WTC11 (cell line): ENCODE results near the gene C6orf136. TPM values are rescaled to one million over a fixed set of nuclear protein-coding genes. Genes with fewer than 3 reads are reported as not detected.

Experiments
- ATAC-seq: fragments of 200-7000 bp; cut with Tn5 transposase; 2 replicates; pipeline ENCODE4 v1.10.0; 2021; ENCODE audit warnings: mild to moderate bottlenecking, moderate library complexity
- CTCF ChIA-PET: fragments of 300-600 bp; sonication (Branson Sonifier 250); formaldehyde crosslinking; loops from one replicate; lab custom pipeline; 2021; ENCODE audit warnings: antibody characterized with exemption; lab: Charles Lee
- POLR2A ChIA-PET: fragments of 350-600 bp; sonication (Branson Sonifier 250); formaldehyde crosslinking; loops from one replicate; lab custom pipeline; 2021; ENCODE audit warnings: antibody characterized with exemption; lab: Charles Lee
- DNase-seq: peaks from one replicate; pipeline ENCODE4 v3.0.0; 2021; ENCODE audit warnings: low spot score
- H3K27ac Mint-ChIP-seq: 2 replicates; pipeline ENCODE4 v1.8.0; 2021; ENCODE audit warnings: mixed read lengths
- H3K27me3 Mint-ChIP-seq: 2 replicates; pipeline ENCODE4 v1.8.0; 2021; ENCODE audit warnings: low read depth, mild to moderate bottlenecking, moderate library complexity, mixed read lengths
- H3K36me3 Mint-ChIP-seq: 2 replicates; pipeline ENCODE4 v1.8.0; 2021; ENCODE audit warnings: mixed read lengths
- H3K4me1 Mint-ChIP-seq: 2 replicates; pipeline ENCODE4 v1.8.0; 2022; ENCODE audit warnings: mixed read lengths
- H3K4me3 Mint-ChIP-seq: 2 replicates; pipeline ENCODE4 v1.8.0; 2021; ENCODE audit warnings: mild to moderate bottlenecking, moderate library complexity, mixed read lengths
- H3K9me3 Mint-ChIP-seq: 2 replicates; pipeline ENCODE4 v1.8.0; 2021; ENCODE audit warnings: mixed read lengths
- ELF4 ChIP-seq: sonication (generic); formaldehyde crosslinking; IDR thresholded peaks from 2 replicates; pipeline ENCODE4 v1.8.1; 2022; ENCODE audit warnings: low read depth, mild to moderate bottlenecking, moderate library complexity, missing genetic modification reagents
- FOXJ3 ChIP-seq: sonication (generic); formaldehyde crosslinking; IDR thresholded peaks from 2 replicates; pipeline ENCODE4 v1.9.0; 2021; ENCODE audit warnings: missing genetic modification reagents, mild to moderate bottlenecking, borderline replicate concordance
- FOXP1 ChIP-seq: sonication (generic); formaldehyde crosslinking; IDR thresholded peaks from 2 replicates; pipeline ENCODE4 v1.8.0; 2022; ENCODE audit warnings: missing genetic modification reagents, mild to moderate bottlenecking, moderate library complexity, borderline replicate concordance
- GTF2I ChIP-seq: fragments of 250-450 bp; sonication (Bioruptor Pico); conservative IDR thresholded peaks from 2 replicates; pipeline ENCODE4 v1.4.0; 2021; ENCODE audit warnings: mild to moderate bottlenecking
- MAX ChIP-seq: sonication (generic); formaldehyde crosslinking; IDR thresholded peaks from 2 replicates; pipeline ENCODE4 v1.8.0; 2022; ENCODE audit warnings: mild to moderate bottlenecking, missing genetic modification reagents
- MYBL2 ChIP-seq: sonication (generic); formaldehyde crosslinking; IDR thresholded peaks from 2 replicates; pipeline ENCODE4 v1.8.1; 2023; ENCODE audit warnings: mild to moderate bottlenecking, moderate library complexity, missing genetic modification reagents
- NFATC4 ChIP-seq: fragments of 250-450 bp; sonication (Bioruptor Pico); IDR thresholded peaks from 2 replicates; pipeline ENCODE4 v1.9.0; 2021; ENCODE audit warnings: mild to moderate bottlenecking
- NFE2L1 ChIP-seq: sonication (generic); formaldehyde crosslinking; IDR thresholded peaks from 2 replicates; pipeline ENCODE4 v1.8.1; 2023; ENCODE audit warnings: missing genetic modification reagents
- NFYB ChIP-seq: sonication (generic); formaldehyde crosslinking; conservative IDR thresholded peaks from 2 replicates; pipeline ENCODE4 v1.8.0; 2022; ENCODE audit warnings: low read depth, missing genetic modification reagents
- OVOL2 ChIP-seq: fragments of 250-450 bp; sonication (Bioruptor Pico); IDR thresholded peaks from 2 replicates; pipeline ENCODE4 v1.9.0; 2021; ENCODE audit warnings: mild to moderate bottlenecking, borderline replicate concordance
- SMAD3 ChIP-seq: sonication (generic); formaldehyde crosslinking; IDR thresholded peaks from 2 replicates; pipeline ENCODE4 v1.8.0; 2022; ENCODE audit warnings: missing genetic modification reagents, mild to moderate bottlenecking, borderline replicate concordance
- SMAD4 ChIP-seq: sonication (generic); formaldehyde crosslinking; IDR thresholded peaks from 2 replicates; pipeline ENCODE4 v1.8.0; 2022; ENCODE audit warnings: mild to moderate bottlenecking, missing genetic modification reagents
- TEAD4 ChIP-seq: sonication (generic); formaldehyde crosslinking; IDR thresholded peaks from 2 replicates; pipeline ENCODE4 v1.8.0; 2022; ENCODE audit warnings: mild to moderate bottlenecking, missing genetic modification reagents
- TP53 ChIP-seq: sonication (generic); formaldehyde crosslinking; IDR thresholded peaks from 2 replicates; pipeline ENCODE4 v1.8.1; 2023; ENCODE audit warnings: mild to moderate bottlenecking, missing genetic modification reagents
- ZNF138 ChIP-seq: sonication (generic); formaldehyde crosslinking; conservative IDR thresholded peaks from 2 replicates; pipeline ENCODE4 v1.8.1; 2022; ENCODE audit warnings: mild to moderate bottlenecking, moderate library complexity, missing genetic modification reagents
- ZNF232 ChIP-seq: sonication (generic); formaldehyde crosslinking; IDR thresholded peaks from 2 replicates; pipeline ENCODE4 v1.8.0; 2022; ENCODE audit warnings: mild to moderate bottlenecking, missing genetic modification reagents
- ZNF396 ChIP-seq: fragments of 250-450 bp; sonication (Bioruptor Pico); IDR thresholded peaks from 2 replicates; pipeline ENCODE4 v1.8.0; 2021; ENCODE audit warnings: mild to moderate bottlenecking, moderate library complexity, borderline replicate concordance
- total RNA-seq: library from RNA; stranded (reverse); gene quantifications from 3 replicates; pipeline ENCODE4 v1.2.3, GENCODE V29; 2021
- TF ChIP-seq, protein P1 (sequence below): fragments of 250-450 bp; sonication (Bioruptor Pico); conservative IDR thresholded peaks from 2 replicates; pipeline ENCODE4 v1.9.0; 2021; ENCODE audit warnings: mild to moderate bottlenecking
- TF ChIP-seq, protein P2 (sequence below): fragments of 200-600 bp; IDR thresholded peaks from 2 replicates; pipeline ENCODE4 v1.8.0; 2022; ENCODE audit warnings: antibody characterized with exemption
- TF ChIP-seq, protein P3 (sequence below): sonication (generic); formaldehyde crosslinking; IDR thresholded peaks from 2 replicates; pipeline ENCODE4 v1.8.1; 2023; ENCODE audit warnings: mild to moderate bottlenecking, missing genetic modification reagents, moderate library complexity
- TF ChIP-seq, protein P4 (sequence below): sonication (generic); formaldehyde crosslinking; IDR thresholded peaks from 2 replicates; pipeline ENCODE4 v1.8.1; 2023; ENCODE audit warnings: mild to moderate bottlenecking, moderate library complexity, missing genetic modification reagents

Gene C6orf136
- total RNA-seq, 1 experiment from 2014 or later: 26.5 TPM

- DNase-seq (no peak), ATAC-seq (no peak)
- Mint-ChIP-seq H3K9me3 (no peaks in the 10 kb centered on the region), H3K27me3 (no peaks in the 10 kb centered on the region), H3K27ac (no peak overlapping the region), H3K4me1 (no peaks in the 10 kb centered on the region), H3K36me3 (peaks cover 70% of the 10 kb centered on the region), H3K4me3 (no peak overlapping the region)
- POLR2A ChIA-PET: no interaction called here
- TF ChIP-seq SMAD4 (CRISPR knock-in tag): no peak
- TF ChIP-seq, protein P1, sequence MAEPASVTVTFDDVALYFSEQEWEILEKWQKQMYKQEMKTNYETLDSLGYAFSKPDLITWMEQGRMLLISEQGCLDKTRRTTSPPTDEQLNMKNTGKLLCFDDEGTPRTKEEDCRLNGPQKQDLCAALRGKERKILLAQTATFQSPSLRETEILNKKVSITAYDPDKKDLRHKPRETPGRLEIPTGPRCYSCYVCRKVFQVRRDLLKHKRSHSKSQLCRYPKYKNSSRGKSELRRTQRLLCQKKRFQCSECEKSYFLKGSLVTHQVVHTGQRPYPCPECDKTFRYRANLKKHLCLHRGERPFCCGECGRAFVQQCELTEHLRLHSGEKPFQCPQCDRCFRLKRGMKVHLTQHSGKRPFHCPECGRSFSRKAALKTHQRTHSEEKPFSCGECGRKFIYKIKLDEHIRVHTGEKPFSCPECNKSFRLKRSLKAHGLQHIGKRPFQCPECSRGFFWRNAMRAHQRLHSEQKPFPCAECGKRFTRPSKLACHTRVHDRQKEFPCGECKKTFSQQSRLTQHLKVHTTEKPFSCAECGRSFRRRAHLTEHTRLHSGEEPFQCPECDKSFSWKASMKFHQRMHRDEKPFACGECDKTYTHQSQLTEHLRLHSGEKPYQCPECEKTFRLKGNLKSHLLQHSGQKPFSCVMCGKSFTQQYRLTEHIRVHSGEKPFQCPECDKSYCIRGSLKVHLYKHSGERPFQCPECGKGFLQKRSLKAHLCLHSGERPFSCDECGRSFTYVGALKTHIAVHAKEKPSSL (CRISPR knock-in tag): no peak
- CTCF ChIA-PET: no interaction called here
Observed at GRCh38 chr6:30655743-30656094, 8.8 kb downstream of the C6orf136 start.

DNA sequence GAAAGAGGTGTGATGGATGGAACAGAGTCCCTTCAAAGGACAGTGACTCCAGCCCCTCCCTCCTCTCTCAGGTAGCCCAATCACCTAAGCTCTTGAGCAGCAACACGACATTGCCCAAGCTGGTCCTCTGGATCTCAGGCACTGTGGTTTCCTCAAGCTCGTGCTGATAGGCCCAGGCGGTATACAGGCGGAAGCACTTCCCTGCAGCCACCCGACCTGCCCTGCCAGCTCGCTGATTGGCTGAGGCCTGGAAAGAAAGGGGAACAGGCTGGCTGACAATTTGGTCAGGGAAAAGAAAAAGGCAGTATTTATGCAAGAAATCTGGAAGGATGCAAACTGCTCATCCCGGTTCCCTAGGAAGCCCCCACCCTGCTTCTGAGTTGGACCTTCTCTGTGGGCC, 9.6 kb downstream of the C6orf136 start:
- Mint-ChIP-seq H3K27me3 (no peaks in the 10 kb centered on the region), H3K9me3 (no peaks in the 10 kb centered on the region), H3K4me1 (no peaks in the 10 kb centered on the region), H3K36me3 (peaks cover 66% of the 10 kb centered on the region), H3K27ac (no peak overlapping the region), H3K4me3 (no peak overlapping the region)
- DNase-seq (no peak), ATAC-seq (no peak; the same call in 1 of the 2 replicates)
- TF ChIP-seq, protein P2, sequence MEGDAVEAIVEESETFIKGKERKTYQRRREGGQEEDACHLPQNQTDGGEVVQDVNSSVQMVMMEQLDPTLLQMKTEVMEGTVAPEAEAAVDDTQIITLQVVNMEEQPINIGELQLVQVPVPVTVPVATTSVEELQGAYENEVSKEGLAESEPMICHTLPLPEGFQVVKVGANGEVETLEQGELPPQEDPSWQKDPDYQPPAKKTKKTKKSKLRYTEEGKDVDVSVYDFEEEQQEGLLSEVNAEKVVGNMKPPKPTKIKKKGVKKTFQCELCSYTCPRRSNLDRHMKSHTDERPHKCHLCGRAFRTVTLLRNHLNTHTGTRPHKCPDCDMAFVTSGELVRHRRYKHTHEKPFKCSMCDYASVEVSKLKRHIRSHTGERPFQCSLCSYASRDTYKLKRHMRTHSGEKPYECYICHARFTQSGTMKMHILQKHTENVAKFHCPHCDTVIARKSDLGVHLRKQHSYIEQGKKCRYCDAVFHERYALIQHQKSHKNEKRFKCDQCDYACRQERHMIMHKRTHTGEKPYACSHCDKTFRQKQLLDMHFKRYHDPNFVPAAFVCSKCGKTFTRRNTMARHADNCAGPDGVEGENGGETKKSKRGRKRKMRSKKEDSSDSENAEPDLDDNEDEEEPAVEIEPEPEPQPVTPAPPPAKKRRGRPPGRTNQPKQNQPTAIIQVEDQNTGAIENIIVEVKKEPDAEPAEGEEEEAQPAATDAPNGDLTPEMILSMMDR: no peak
- TF ChIP-seq, protein P3, sequence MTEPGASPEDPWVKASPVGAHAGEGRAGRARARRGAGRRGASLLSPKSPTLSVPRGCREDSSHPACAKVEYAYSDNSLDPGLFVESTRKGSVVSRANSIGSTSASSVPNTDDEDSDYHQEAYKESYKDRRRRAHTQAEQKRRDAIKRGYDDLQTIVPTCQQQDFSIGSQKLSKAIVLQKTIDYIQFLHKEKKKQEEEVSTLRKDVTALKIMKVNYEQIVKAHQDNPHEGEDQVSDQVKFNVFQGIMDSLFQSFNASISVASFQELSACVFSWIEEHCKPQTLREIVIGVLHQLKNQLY (CRISPR knock-in tag): no peak
- TF ChIP-seq ZNF396 (CRISPR knock-in tag) (no peak), ZNF138 (CRISPR knock-in tag) (no peak), ELF4 (no peak), TEAD4 (CRISPR knock-in tag) (no peak), GTF2I (no peak), OVOL2 (CRISPR knock-in tag) (no peak), FOXJ3 (CRISPR knock-in tag) (no peak), ZNF232 (CRISPR knock-in tag) (no peak), SMAD3 (no peak), MYBL2 (CRISPR knock-in tag) (no peak), TP53 (CRISPR knock-in tag) (no peak), NFATC4 (no peak), NFYB (CRISPR knock-in tag) (no peak), MAX (CRISPR knock-in tag) (no peak), NFE2L1 (CRISPR knock-in tag) (no peak), FOXP1 (CRISPR knock-in tag) (no peak)
- TF ChIP-seq, protein P4, sequence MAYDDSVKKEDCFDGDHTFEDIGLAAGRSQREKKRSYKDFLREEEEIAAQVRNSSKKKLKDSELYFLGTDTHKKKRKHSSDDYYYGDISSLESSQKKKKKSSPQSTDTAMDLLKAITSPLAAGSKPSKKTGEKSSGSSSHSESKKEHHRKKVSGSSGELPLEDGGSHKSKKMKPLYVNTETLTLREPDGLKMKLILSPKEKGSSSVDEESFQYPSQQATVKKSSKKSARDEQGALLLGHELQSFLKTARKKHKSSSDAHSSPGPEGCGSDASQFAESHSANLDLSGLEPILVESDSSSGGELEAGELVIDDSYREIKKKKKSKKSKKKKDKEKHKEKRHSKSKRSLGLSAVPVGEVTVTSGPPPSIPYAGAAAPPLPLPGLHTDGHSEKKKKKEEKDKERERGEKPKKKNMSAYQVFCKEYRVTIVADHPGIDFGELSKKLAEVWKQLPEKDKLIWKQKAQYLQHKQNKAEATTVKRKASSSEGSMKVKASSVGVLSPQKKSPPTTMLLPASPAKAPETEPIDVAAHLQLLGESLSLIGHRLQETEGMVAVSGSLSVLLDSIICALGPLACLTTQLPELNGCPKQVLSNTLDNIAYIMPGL (CRISPR knock-in tag): no peak
- ChIA-PET POLR2A (no interaction called here), CTCF (interaction anchor here (0.9 to 1.5 kb wide), 3 partner anchors 16 to 74 kb away, joined by 3 to 4 read pairs (median 3); partner anchors contain the start of gene DHX16)
